Activated B cell treated with CpG ODN at 0.5 μM for 24 hours (primary cell): Measurements from ENCODE around the gene KRTAP5-6. TPM values are rescaled to one million over a fixed set of nuclear protein-coding genes. Genes with fewer than 3 reads are reported as not detected.

Experiments
- ATAC-seq: fragments of 200-7000 bp; cut with Tn5 transposase; one replicate; pipeline ENCODE4 v1.10.0; 2021; ENCODE audit warnings: low read depth, mild to moderate bottlenecking, moderate library complexity
- CTCF ChIA-PET: fragments of 350-600 bp; sonication (Branson Sonifier 250); formaldehyde crosslinking; loops from one replicate; lab custom pipeline; 2021; ENCODE audit warnings: antibody characterized with exemption; lab: Charles Lee
- POLR2A ChIA-PET: fragments of 350-600 bp; sonication (Branson Sonifier 250); formaldehyde crosslinking; loops from one replicate; lab custom pipeline; 2021; ENCODE audit warnings: antibody characterized with exemption; lab: Charles Lee
- DNase-seq: peaks from one replicate; pipeline ENCODE4 v3.0.0; 2022
- H3K27ac Mint-ChIP-seq: one replicate; pipeline ENCODE4 v1.8.0; 2020; ENCODE audit warnings: mixed read lengths
- H3K27me3 Mint-ChIP-seq: one replicate; pipeline ENCODE4 v1.8.0; 2021; ENCODE audit warnings: mixed read lengths
- H3K36me3 Mint-ChIP-seq: one replicate; pipeline ENCODE4 v1.8.0; 2021; ENCODE audit warnings: low read depth, mixed read lengths
- H3K4me1 Mint-ChIP-seq: one replicate; pipeline ENCODE4 v1.8.0; 2021; ENCODE audit warnings: mixed read lengths
- H3K4me3 Mint-ChIP-seq: one replicate; pipeline ENCODE4 v1.8.0; 2020; ENCODE audit warnings: mild to moderate bottlenecking, mixed read lengths
- H3K9me3 Mint-ChIP-seq: one replicate; pipeline ENCODE4 v1.8.0; 2020; ENCODE audit warnings: mixed read lengths
- intact Hi-C: fragments of 100-400 bp; cut with micrococcal nuclease; formaldehyde crosslinking; loops from one replicate; pipeline ENCODE4 v1.15.1; 2024
- total RNA-seq: library from RNA; stranded (reverse); gene quantifications from 2 replicates; pipeline ENCODE4 v1.2.3, GENCODE V29; 2022
- TF ChIP-seq, protein P1 (sequence below): fragments of 200-600 bp; IDR thresholded peaks from one replicate; pipeline ENCODE4 v1.8.0; 2022; ENCODE audit warnings: antibody characterized with exemption, mild to moderate bottlenecking

KRTAP5-6 gene
- total RNA-seq, 1 donor from 2014 or later, result not detected

DNA sequence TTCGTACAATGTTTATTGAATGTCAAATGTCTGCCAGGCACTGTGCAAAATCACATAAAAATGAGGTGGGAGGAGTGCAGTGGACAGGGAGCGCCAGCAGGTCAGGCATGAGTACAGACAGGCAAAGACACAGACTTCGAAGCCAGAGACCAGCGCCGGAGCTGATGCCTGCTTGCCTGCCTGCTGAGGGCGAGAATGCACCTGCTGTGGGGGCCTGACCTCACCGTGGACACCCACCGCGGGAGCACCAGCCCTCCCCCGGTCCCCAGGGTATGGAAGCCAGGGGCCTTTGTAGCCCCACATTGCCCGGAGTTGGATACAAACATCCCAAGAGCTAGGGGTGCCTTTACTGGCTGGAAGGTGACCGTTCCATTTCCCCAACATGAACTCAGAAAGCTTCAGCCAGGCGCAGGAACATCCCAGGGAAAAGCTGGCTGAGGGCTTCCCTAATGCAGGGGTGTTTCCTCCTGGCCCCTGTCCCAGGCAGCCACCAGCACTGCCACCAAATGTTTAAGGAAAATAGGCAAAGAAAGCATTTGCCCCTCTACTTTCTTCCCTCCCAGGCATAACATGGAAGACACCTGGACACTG lies 35.5 kb downstream of the KRTAP5-6 start:
- DNase-seq (no peak), ATAC-seq (no peak)
- TF ChIP-seq, protein P1, sequence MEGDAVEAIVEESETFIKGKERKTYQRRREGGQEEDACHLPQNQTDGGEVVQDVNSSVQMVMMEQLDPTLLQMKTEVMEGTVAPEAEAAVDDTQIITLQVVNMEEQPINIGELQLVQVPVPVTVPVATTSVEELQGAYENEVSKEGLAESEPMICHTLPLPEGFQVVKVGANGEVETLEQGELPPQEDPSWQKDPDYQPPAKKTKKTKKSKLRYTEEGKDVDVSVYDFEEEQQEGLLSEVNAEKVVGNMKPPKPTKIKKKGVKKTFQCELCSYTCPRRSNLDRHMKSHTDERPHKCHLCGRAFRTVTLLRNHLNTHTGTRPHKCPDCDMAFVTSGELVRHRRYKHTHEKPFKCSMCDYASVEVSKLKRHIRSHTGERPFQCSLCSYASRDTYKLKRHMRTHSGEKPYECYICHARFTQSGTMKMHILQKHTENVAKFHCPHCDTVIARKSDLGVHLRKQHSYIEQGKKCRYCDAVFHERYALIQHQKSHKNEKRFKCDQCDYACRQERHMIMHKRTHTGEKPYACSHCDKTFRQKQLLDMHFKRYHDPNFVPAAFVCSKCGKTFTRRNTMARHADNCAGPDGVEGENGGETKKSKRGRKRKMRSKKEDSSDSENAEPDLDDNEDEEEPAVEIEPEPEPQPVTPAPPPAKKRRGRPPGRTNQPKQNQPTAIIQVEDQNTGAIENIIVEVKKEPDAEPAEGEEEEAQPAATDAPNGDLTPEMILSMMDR, result no peak
- intact Hi-C loops, result no loop called here
- H3K9me3 Mint-ChIP-seq, result peaks cover 12% of the 10 kb centered on the region
- ChIA-PET POLR2A (no interaction called here), CTCF (no interaction called here)
- H3K36me3 Mint-ChIP-seq, result no peaks in the 10 kb centered on the region
- no peak overlapping the region for H3K4me3 Mint-ChIP-seq
- H3K27ac Mint-ChIP-seq, result no peak overlapping the region
- H3K27me3 Mint-ChIP-seq, result peaks cover 7% of the 10 kb centered on the region
- H3K4me1 Mint-ChIP-seq, result peaks cover 30% of the 10 kb centered on the region

- no peaks in the 10 kb centered on the region for H3K36me3 Mint-ChIP-seq
- TF ChIP-seq, protein P1, result no peak
- no peak overlapping the region for H3K27ac Mint-ChIP-seq
- ChIA-PET POLR2A (no interaction called here), CTCF (no interaction called here)
- H3K4me1 Mint-ChIP-seq, result peaks cover 26% of the 10 kb centered on the region
- no peak for ATAC-seq
- DNase-seq, result no peak
- H3K4me3 Mint-ChIP-seq, result no peak overlapping the region
- intact Hi-C loops, result no loop called here
- H3K27me3 Mint-ChIP-seq, result peaks cover 5% of the 10 kb centered on the region
- peaks cover 12% of the 10 kb centered on the region for H3K9me3 Mint-ChIP-seq
Observed at GRCh38 chr11:1733009-1733715, 36.2 kb downstream of the KRTAP5-6 start.

DNA sequence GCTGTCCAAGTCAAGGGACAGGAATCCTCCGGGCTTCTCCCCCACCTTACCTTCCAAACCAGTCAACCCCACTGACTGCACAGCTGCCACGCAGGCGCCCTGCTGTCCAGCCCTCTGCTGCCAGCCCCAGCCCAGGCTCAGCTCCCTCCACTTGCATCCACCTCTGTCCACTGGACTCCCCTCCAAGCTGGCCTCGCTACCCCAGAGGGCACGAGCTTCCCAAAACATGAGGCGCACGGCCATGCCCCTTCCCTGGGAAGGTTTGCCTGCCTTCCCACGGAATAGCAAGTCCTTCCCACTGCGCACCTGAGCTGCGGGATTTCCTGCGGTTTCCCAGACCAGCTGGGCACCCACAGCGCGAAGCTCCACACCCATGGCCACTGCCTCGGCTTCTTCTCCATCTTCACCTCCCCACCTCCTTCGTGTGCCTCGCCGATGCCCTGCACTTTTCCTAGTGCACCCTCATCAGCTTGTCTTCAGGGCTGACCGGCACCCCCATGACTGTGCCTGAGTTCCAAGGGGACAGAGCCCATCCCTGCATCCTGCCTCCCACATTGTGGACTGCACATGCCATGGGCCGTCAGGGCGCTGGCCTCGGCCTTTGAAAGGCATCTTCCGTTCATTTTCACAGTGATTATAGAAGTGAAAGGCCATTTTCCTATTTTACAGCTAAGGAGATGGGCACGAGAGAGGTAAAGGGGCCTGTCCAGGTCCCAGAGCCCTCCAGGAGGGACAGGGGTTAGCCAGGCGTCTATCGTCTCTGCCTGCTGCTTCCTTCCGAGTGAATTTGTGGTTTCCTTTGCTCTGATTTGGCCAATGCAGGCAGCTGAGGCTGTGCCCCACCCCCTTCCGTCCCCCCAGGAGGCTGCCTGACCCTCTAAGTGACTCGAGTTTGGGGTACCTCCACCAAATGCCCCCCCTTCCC lies 37.0 kb downstream of the KRTAP5-6 start:
- DNase-seq (no peak), ATAC-seq (no peak)
- ChIA-PET CTCF (no interaction called here), POLR2A (no interaction called here)
- Mint-ChIP-seq H3K4me3 (no peak overlapping the region), H3K27ac (no peak overlapping the region), H3K36me3 (no peaks in the 10 kb centered on the region), H3K27me3 (peaks cover 2% of the 10 kb centered on the region), H3K9me3 (peaks cover 12% of the 10 kb centered on the region), H3K4me1 (peaks cover 18% of the 10 kb centered on the region)
- TF ChIP-seq, protein P1, result no peak
- intact Hi-C loops, result no loop called here

GRCh38 chr11:1734641-1735081 lies 37.7 kb downstream of the KRTAP5-6 start:
- no peaks in the 10 kb centered on the region for H3K36me3 Mint-ChIP-seq
- DNase-seq (no peak), ATAC-seq (no peak)
- intact Hi-C loops, result no loop called here
- peaks cover 12% of the 10 kb centered on the region for H3K9me3 Mint-ChIP-seq
- peaks cover 12% of the 10 kb centered on the region for H3K4me1 Mint-ChIP-seq
- POLR2A ChIA-PET, result no interaction called here
- peaks cover 2% of the 10 kb centered on the region for H3K27me3 Mint-ChIP-seq
- no peak overlapping the region for H3K27ac Mint-ChIP-seq
- CTCF ChIA-PET, result no interaction called here
- no peak overlapping the region for H3K4me3 Mint-ChIP-seq
- TF ChIP-seq, protein P1, result no peak

DNA sequence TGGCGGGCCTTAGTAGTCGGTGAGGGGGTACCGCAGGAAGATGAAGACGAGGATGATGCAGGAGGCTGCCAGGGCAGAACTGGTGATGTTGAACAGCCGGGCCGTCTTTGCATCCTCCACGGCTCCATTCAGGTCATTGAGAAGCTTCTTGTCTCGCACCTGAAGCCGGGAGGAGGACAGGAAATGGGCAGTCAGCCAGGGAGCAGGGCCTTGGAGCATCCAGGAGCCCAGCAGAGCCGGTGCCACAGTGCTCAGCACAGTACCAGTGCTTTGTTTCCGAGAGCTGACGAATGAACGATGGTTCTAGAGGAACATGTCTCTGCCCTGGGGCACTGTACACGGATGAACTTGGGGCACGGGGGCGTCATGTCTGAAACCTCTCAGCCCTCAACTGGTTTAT lies 38.3 kb downstream of the KRTAP5-6 start:
- ChIA-PET POLR2A (no interaction called here), CTCF (no interaction called here)
- intact Hi-C loops, result no loop called here
- ATAC-seq (no peak), DNase-seq (no peak)
- TF ChIP-seq, protein P1, result no peak
- H3K36me3 Mint-ChIP-seq, result no peaks in the 10 kb centered on the region
- peaks cover 6% of the 10 kb centered on the region for H3K4me1 Mint-ChIP-seq
- H3K27me3 Mint-ChIP-seq, result peaks cover 2% of the 10 kb centered on the region
- H3K9me3 Mint-ChIP-seq, result peaks cover 12% of the 10 kb centered on the region
- H3K27ac Mint-ChIP-seq, result no peak overlapping the region
- H3K4me3 Mint-ChIP-seq, result no peak overlapping the region
